K562 (cell line): ENCODE data around the gene MICU1. TPM values are rescaled to one million over a fixed set of nuclear protein-coding genes. Genes with fewer than 3 reads are reported as not detected.

Experiments
- CC2D1A ChIP-seq: fragments of 450-650 bp; IDR thresholded peaks from 2 replicates; pipeline ENCODE4 v1.6.1; 2017; ENCODE audit warnings: mild to moderate bottlenecking
- CTCF ChIP-seq, 3 experiments: IDR thresholded peaks in 2 of 3; conservative IDR thresholded peaks in 1 of 3; 2 replicates each; pipeline ENCODE4 v1.5.1; 2011 to 2012; ENCODE audit warnings: low read length in 3 of 3, mild to moderate bottlenecking in 3 of 3, control low read depth in 2 of 3, improper control_type of control experiment in 1 of 3, inconsistent platforms in 1 of 3, low read depth in 1 of 3, mixed read lengths in 1 of 3, moderate library complexity in 1 of 3; ENCODE audit not compliant: insufficient read depth in 2 of 3
- EGR1 ChIP-seq: fragments of 450-650 bp; conservative IDR thresholded peaks from 2 replicates; pipeline ENCODE4 v1.6.1; 2017; ENCODE audit warnings: mild to moderate bottlenecking
- FOS ChIP-seq: IDR thresholded peaks from 3 replicates; pipeline ENCODE4 v1.6.1; 2011; ENCODE audit not compliant: insufficient read length; ENCODE audit errors: extremely low read depth
- FOXA1 ChIP-seq: fragments of 450-650 bp; IDR thresholded peaks from 2 replicates; pipeline ENCODE4 v1.6.1; 2016; ENCODE audit warnings: mild to moderate bottlenecking, borderline replicate concordance
- FOXK2 ChIP-seq, 2 experiments: fragments of 450-650 bp; IDR thresholded peaks in 1 of 2; conservative IDR thresholded peaks in 1 of 2; 2 replicates each; pipeline ENCODE4 v1.6.1; 2016; ENCODE audit warnings: low read depth in 2 of 2, mild to moderate bottlenecking in 1 of 2
- GABPB1 ChIP-seq: sonication (generic); formaldehyde crosslinking; IDR thresholded peaks from 2 replicates; pipeline ENCODE4 v1.8.0; 2022; ENCODE audit warnings: mild to moderate bottlenecking, missing genetic modification reagents
- JUN ChIP-seq, 2 experiments: sonication (generic) in 1 of 2; formaldehyde crosslinking in 1 of 2; IDR thresholded peaks; 2 replicates each; pipeline versions ENCODE4 v1.6.1 to v1.8.0; 2012 to 2022; ENCODE audit warnings: borderline replicate concordance in 2 of 2, mild to moderate bottlenecking in 2 of 2, improper control_type of control experiment in 1 of 2, low read depth in 1 of 2, low read length in 1 of 2, missing genetic modification reagents in 1 of 2
- MTA2 ChIP-seq: fragments of 450-650 bp; IDR thresholded peaks from 2 replicates; pipeline ENCODE4 v1.6.1; 2016; ENCODE audit warnings: low read depth
- MTA3 ChIP-seq: fragments of 450-650 bp; formaldehyde crosslinking; IDR thresholded peaks from 2 replicates; pipeline ENCODE4 v1.6.1; 2017; ENCODE audit warnings: mild to moderate bottlenecking, borderline replicate concordance
- POLR2A ChIP-seq: fragments of 450-650 bp; conservative IDR thresholded peaks from 2 replicates; pipeline ENCODE4 v1.6.1; 2016
- PRMT5 ChIP-seq: sonication (generic); formaldehyde crosslinking; IDR thresholded peaks from 2 replicates; pipeline ENCODE4 v1.5.0; 2020; ENCODE audit warnings: missing genetic modification reagents
- SIN3B ChIP-seq: fragments of 450-650 bp; IDR thresholded peaks from 2 replicates; pipeline ENCODE4 v1.6.1; 2017; ENCODE audit warnings: low read depth, mild to moderate bottlenecking, moderate library complexity
- SMAD4 ChIP-seq: fragments of 250-450 bp; sonication (Bioruptor Pico); conservative IDR thresholded peaks from 2 replicates; pipeline ENCODE4 v1.8.0; 2021; ENCODE audit warnings: inconsistent platforms, mild to moderate bottlenecking, moderate library complexity
- TCF15 ChIP-seq: fragments of 250-450 bp; sonication (Bioruptor Pico); IDR thresholded peaks from 2 replicates; pipeline ENCODE4 v1.8.0; 2022; ENCODE audit warnings: moderate library complexity, mild to moderate bottlenecking, inconsistent platforms
- TCF3 ChIP-seq: sonication (generic); formaldehyde crosslinking; IDR thresholded peaks from 2 replicates; pipeline ENCODE4 v1.4.0; 2020; ENCODE audit warnings: mild to moderate bottlenecking, missing genetic modification reagents
- TFAP4 ChIP-seq: sonication (generic); formaldehyde crosslinking; IDR thresholded peaks from 2 replicates; pipeline ENCODE4 v1.8.0; 2022; ENCODE audit warnings: missing genetic modification reagents, mild to moderate bottlenecking, moderate library complexity, borderline replicate concordance
- TRIM28 ChIP-seq: fragments of 450-650 bp; IDR thresholded peaks from 2 replicates; pipeline ENCODE4 v1.6.1; 2017
- ZBTB7A ChIP-seq: IDR thresholded peaks from 2 replicates; pipeline ENCODE4 v1.6.1; 2011; ENCODE audit warnings: low read depth, mild to moderate bottlenecking, low read length, moderate library complexity, borderline replicate concordance; ENCODE audit not compliant: control insufficient read depth
- ZFP36 ChIP-seq: fragments of 150-350 bp; IDR thresholded peaks from 2 replicates; pipeline ENCODE4 v1.6.1; 2018; ENCODE audit warnings: low read length, low read depth; ENCODE audit not compliant: partially characterized antibody
- ZNF24 ChIP-seq: fragments of 450-650 bp; IDR thresholded peaks from 2 replicates; pipeline ENCODE4 v1.6.1; 2016
- ZNF263 ChIP-seq: sonication (generic); formaldehyde crosslinking; IDR thresholded peaks from 2 replicates; pipeline ENCODE4 v1.8.0; 2022; ENCODE audit warnings: mild to moderate bottlenecking, missing genetic modification reagents, borderline replicate concordance
- ZNF561 ChIP-seq: fragments of 450-650 bp; formaldehyde crosslinking; conservative IDR thresholded peaks from 2 replicates; pipeline ENCODE4 v1.4.0; 2020; ENCODE audit warnings: mild to moderate bottlenecking, moderate library complexity
- polyA plus RNA-seq, 8 experiments: library from polyadenylated mRNA; depleted of rRNA in 4 of 8; stranded (reverse) in 5 of 8; unstranded in 3 of 8; fragments of >200 nt; fragmentation: Nextera tagmentation in 2 of 8; fragmentation: Illumina TruSeq in 1 of 8; extraction: Ambion mirVana in 2 of 8; extraction: Trizol in 1 of 8; gene quantifications; 2 replicates each; pipeline versions ENCODE4 v1.2.1 to v1.2.3, GENCODE V29; 2011 to 2014; ENCODE audit warnings: inconsistent platforms in 1 of 8, missing spikeins in 1 of 8
- total RNA-seq, 7 experiments: library from RNA; depleted of rRNA in 6 of 7; stranded (reverse); fragments of >200 nt in 6 of 7; fragmentation: Illumina TruSeq in 2 of 7; extraction: Trizol in 2 of 7; gene quantifications; 2 replicates each; pipeline versions ENCODE4 v1.2.1 to v1.2.3, GENCODE V29; 2011 to 2021; ENCODE audit warnings: low replicate concordance in 1 of 7
- TF ChIP-seq, protein P1 (sequence below): fragments of 200-800 bp; sonication (Bioruptor generic); IDR thresholded peaks from 2 replicates; pipeline ENCODE4 v1.6.1; 2017; ENCODE audit warnings: missing genetic modification characterization, missing compliant biosample characterization

Gene MICU1
- total and polyA plus RNA-seq, 9 of the 15 experiments (the other 6 are each of a cell fraction or from before 2014, with no cell fraction given), result 29.3 to 76.8 (median 48.4) TPM

DNA sequence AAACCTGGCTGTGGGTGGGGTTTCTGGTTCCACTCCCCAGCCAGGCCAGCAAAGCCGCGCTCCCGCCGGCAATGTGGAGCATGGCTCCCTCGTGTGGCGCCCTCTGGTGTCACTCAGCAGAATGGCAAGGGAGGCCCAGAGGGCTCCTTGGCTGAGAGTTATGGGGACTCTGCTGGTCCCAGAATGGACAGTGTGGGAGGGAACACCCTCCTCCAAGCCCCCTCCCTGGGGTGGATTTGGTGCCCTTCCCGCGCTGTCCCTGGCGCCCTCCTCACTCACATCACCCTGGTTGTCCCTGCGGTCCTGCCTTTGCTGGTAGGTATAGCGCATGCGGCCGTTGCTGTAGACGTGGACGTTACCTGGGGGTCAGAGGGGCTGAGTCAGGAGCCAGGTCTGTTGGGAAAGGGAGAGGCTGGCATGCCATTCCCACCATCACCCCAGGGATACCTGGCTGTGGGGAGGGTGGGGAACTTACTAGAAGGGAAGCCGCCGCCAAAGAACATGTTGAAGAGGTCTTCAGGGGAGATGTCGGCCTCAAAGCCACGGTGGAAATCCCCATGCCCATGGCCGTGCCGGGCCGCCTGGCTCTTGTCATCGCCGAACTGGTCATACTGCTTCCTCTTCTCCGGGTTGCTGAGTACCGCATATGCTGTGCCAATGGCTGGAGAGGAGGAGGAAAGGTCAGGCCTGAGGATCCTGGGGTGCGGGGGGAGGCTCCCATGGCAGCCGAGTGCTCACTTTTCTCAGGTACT is 285.2 kb downstream of the MICU1 start (continued):
- TF ChIP-seq TFAP4 (CRISPR knock-in tag) (peak; percentile 67; the same call in 1 of the 2 replicates), MTA2 (no peak), MTA3 (no peak), ZNF24 (no peak), GABPB1 (peak; percentile 22; the same call in 1 of the 2 replicates), EGR1 (no peak), PRMT5 (CRISPR knock-in tag) (no peak), CTCF (IDR thresholded peaks at IDR 0.05 in 2 of 3, conservative IDR thresholded peaks at IDR 0.05 in 1 of 3; ENCODE audit: insufficient read depth in 2 of 3, low read depth in 1 of 3, low read length in 3 of 3) (peak; percentile 97 to 99 (median 98)), FOXA1 (no peak), POLR2A (no peak), ZNF263 (no peak), ZBTB7A (no peak), TCF15 (CRISPR knock-in tag) (no peak), FOXK2 (conservative IDR thresholded peaks at IDR 0.05 in 1 of 2, IDR thresholded peaks at IDR 0.05 in 1 of 2; ENCODE audit: low read depth in 2 of 2) (no peak), SIN3B (0 out of 2 replicates have a peak, but pooled peaks have one; percentile 34), TCF3 (CRISPR knock-in tag) (no peak), TRIM28 (peak; percentile 2; the same call in 1 of the 2 replicates), ZFP36 (peak; percentile 16), CC2D1A (no peak), JUN (IDR thresholded peaks at IDR 0.05; ENCODE audit: borderline replicate concordance, low read depth, low read length) (peak; percentile 29; the same call in 1 of the 2 replicates), JUN (CRISPR knock-in tag; IDR thresholded peaks at IDR 0.05; ENCODE audit: borderline replicate concordance) (no peak), FOS (no peak), SMAD4 (CRISPR knock-in tag) (0 out of 2 replicates have a peak, but pooled peaks have one; percentile 20), ZNF561 (CRISPR knock-in tag) (no peak)
- TF ChIP-seq, protein P1, sequence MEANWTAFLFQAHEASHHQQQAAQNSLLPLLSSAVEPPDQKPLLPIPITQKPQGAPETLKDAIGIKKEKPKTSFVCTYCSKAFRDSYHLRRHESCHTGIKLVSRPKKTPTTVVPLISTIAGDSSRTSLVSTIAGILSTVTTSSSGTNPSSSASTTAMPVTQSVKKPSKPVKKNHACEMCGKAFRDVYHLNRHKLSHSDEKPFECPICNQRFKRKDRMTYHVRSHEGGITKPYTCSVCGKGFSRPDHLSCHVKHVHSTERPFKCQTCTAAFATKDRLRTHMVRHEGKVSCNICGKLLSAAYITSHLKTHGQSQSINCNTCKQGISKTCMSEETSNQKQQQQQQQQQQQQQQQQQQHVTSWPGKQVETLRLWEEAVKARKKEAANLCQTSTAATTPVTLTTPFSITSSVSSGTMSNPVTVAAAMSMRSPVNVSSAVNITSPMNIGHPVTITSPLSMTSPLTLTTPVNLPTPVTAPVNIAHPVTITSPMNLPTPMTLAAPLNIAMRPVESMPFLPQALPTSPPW (CRISPR knock-in tag), result no peak
